PC-3 (cell line): ENCODE data around the gene NUDT3. TPM values are rescaled to one million over a fixed set of nuclear protein-coding genes. Genes with fewer than 3 reads are reported as not detected.
"Not testable (repeated sequence)": the region's sequence is repeated elsewhere in the genome, so short reads cannot be mapped to it uniquely, and the experiment has no call there.

ENCODE experiments used
- ATAC-seq: fragments of 200-7000 bp; cut with Tn5 transposase; 2 replicates; pipeline ENCODE4 v1.9.1; 2020; ENCODE audit warnings: mild to moderate bottlenecking, moderate library complexity
- BruUV-seq: library from RNA; stranded (reverse); fragments of 400-500 nt; replicated peaks from 2 replicates; lab custom pipeline; 2021; lab: Mats Ljungman, UMichigan
- CTCF ChIA-PET: fragments of 300-600 bp; sonication (Branson Sonifier 250); formaldehyde crosslinking; loops from one replicate; lab custom pipeline; 2022; ENCODE audit warnings: antibody characterized with exemption; lab: Charles Lee
- POLR2A ChIA-PET: fragments of 300-600 bp; sonication (Branson Sonifier 250); formaldehyde crosslinking; loops from one replicate; lab custom pipeline; 2022; ENCODE audit warnings: antibody characterized with exemption; ENCODE audit not compliant: unreplicated experiment; lab: Charles Lee
- DNase-seq: peaks from one replicate; pipeline ENCODE4 v3.0.0-alpha.2; 2015
- H2AFZ ChIP-seq: fragments of 300-600 bp; sonication (generic); 2 replicates; pipeline ENCODE4 v1.6.0; 2016; ENCODE audit warnings: antibody characterized with exemption, low read length
- H3F3A ChIP-seq: fragments of 300-600 bp; sonication (generic); one replicate; pipeline ENCODE4 v1.6.0; 2017; ENCODE audit warnings: antibody characterized with exemption, low read length, control low read depth, mild to moderate bottlenecking; ENCODE audit not compliant: unreplicated experiment
- H3K27ac ChIP-seq: fragments of 300-600 bp; sonication (generic); 2 replicates; pipeline ENCODE4 v1.5.1; 2016; ENCODE audit warnings: mild to moderate bottlenecking, low read length
- H3K27me3 ChIP-seq: fragments of 300-600 bp; sonication (generic); 2 replicates; pipeline ENCODE4 v1.6.1; 2016; ENCODE audit warnings: low read length, mixed read lengths
- H3K36me3 ChIP-seq: fragments of 300-600 bp; sonication (generic); 2 replicates; pipeline ENCODE4 v1.6.1; 2016; ENCODE audit warnings: low read depth, mixed run types, low read length, mixed read lengths
- H3K4me1 ChIP-seq: fragments of 300-600 bp; sonication (generic); 2 replicates; pipeline ENCODE4 v1.5.1; 2016; ENCODE audit warnings: low read length; ENCODE audit not compliant: insufficient read depth
- H3K4me2 ChIP-seq: fragments of 300-600 bp; sonication (generic); 2 replicates; pipeline ENCODE4 v1.6.0; 2016; ENCODE audit warnings: low read length
- H3K4me3 ChIP-seq: fragments of 300-600 bp; sonication (generic); 2 replicates; pipeline ENCODE4 v1.5.1; 2016; ENCODE audit warnings: mild to moderate bottlenecking, low read length, mixed read lengths
- H3K79me2 ChIP-seq: fragments of 300-600 bp; sonication (generic); 2 replicates; pipeline ENCODE4 v1.6.1; 2017; ENCODE audit warnings: low read length, mixed read lengths
- H3K9ac ChIP-seq: fragments of 300-600 bp; sonication (generic); 2 replicates; pipeline ENCODE4 v1.6.0; 2016; ENCODE audit warnings: mild to moderate bottlenecking, low read length
- H3K9me2 ChIP-seq: fragments of 300-600 bp; sonication (generic); replicated peaks from 2 replicates; pipeline ENCODE4 v1.6.1; 2016; ENCODE audit warnings: mixed run types, low read length, mixed read lengths
- H3K9me3 ChIP-seq: fragments of 300-600 bp; sonication (generic); 2 replicates; pipeline ENCODE4 v1.6.1; 2016; ENCODE audit warnings: low read length, mixed read lengths
- H4K20me1 ChIP-seq: fragments of 300-600 bp; sonication (generic); 2 replicates; pipeline ENCODE4 v1.6.1; 2016; ENCODE audit warnings: low read length, mixed read lengths
- CTCF ChIP-seq: fragments of 300-600 bp; sonication (generic); conservative IDR thresholded peaks from 2 replicates; pipeline ENCODE4 v1.5.1; 2017; ENCODE audit warnings: antibody characterized with exemption, low read depth, mild to moderate bottlenecking, low read length
- EZH2 ChIP-seq: fragments of 300-600 bp; sonication (generic); IDR thresholded peaks from one replicate; pipeline ENCODE4 v1.6.1; 2017; ENCODE audit warnings: antibody characterized with exemption, mild to moderate bottlenecking, low read length; ENCODE audit not compliant: unreplicated experiment
- EZH2phosphoT487 ChIP-seq: fragments of 300-600 bp; sonication (generic); IDR thresholded peaks from 2 replicates; pipeline ENCODE4 v1.6.1; 2018; ENCODE audit warnings: mild to moderate bottlenecking, antibody characterized with exemption, low read length, borderline replicate concordance
- intact Hi-C: fragments of 100-400 bp; cut with micrococcal nuclease; formaldehyde crosslinking; loops from 2 replicates; pipeline ENCODE4 v1.9.0; 2023
- total RNA-seq: library from RNA; depleted of rRNA; stranded (reverse); fragments of >200 nt; gene quantifications from 2 replicates; pipeline ENCODE4 v1.2.3, GENCODE V29; 2014

The NUDT3 gene
- total RNA-seq, 1 experiment from 2014 or later, result 24.6 TPM

- no peak for TF ChIP-seq EZH2phosphoT487
- no peak for TF ChIP-seq EZH2
- TF ChIP-seq CTCF, result no peak
- no peak overlapping the region for H3K4me2 ChIP-seq
- H3K79me2 ChIP-seq, result no peaks in the 10 kb centered on the region
- no peaks in the 10 kb centered on the region for H3K9me2 ChIP-seq
- no TSS peak for BruUV-seq
- no peak overlapping the region for H2AFZ ChIP-seq
- H3F3A ChIP-seq, result no peaks in the 10 kb centered on the region
- H3K36me3 ChIP-seq, result no peaks in the 10 kb centered on the region
- ChIA-PET CTCF (no interaction called here), POLR2A (no interaction called here)
- no peak for DNase-seq
- no peaks in the 10 kb centered on the region for H3K4me1 ChIP-seq
- H3K9ac ChIP-seq, result no peak overlapping the region
- no peak for ATAC-seq
- H4K20me1 ChIP-seq, result no peaks in the 10 kb centered on the region
- intact Hi-C loops, result no loop called here
- H3K9me3 ChIP-seq, result no peaks in the 10 kb centered on the region
- H3K27me3 ChIP-seq, result no peaks in the 10 kb centered on the region
- no peak overlapping the region for H3K27ac ChIP-seq
- no peak overlapping the region for H3K4me3 ChIP-seq
Observed at GRCh38 chr6:34267746-34268145, 124.7 kb downstream of the NUDT3 start.

GRCh38 chr6:34263484-34263883 is 129.0 kb downstream of the NUDT3 start:
- H3K9me2 ChIP-seq, H3K27ac ChIP-seq, BruUV-seq, H3K4me1 ChIP-seq, H3F3A ChIP-seq, H3K4me2 ChIP-seq, H4K20me1 ChIP-seq, H3K9ac ChIP-seq, H3K36me3 ChIP-seq, H3K79me2 ChIP-seq, H2AFZ ChIP-seq, H3K27me3 ChIP-seq, intact Hi-C loops, H3K9me3 ChIP-seq, H3K4me3 ChIP-seq, DNase-seq, CTCF ChIA-PET, ATAC-seq, POLR2A ChIA-PET: not testable (repeated sequence)

- CTCF ChIA-PET, result no interaction called here
- Histone ChIP-seq H3K9ac (no peak overlapping the region), H3K27me3 (no peaks in the 10 kb centered on the region), H3K4me2 (no peak overlapping the region), H3K9me3 (no peaks in the 10 kb centered on the region), H3K4me1 (no peaks in the 10 kb centered on the region), H3K27ac (no peak overlapping the region), H4K20me1 (no peaks in the 10 kb centered on the region), H2AFZ (no peak overlapping the region), H3K4me3 (no peak overlapping the region), H3K79me2 (no peaks in the 10 kb centered on the region), H3K36me3 (no peaks in the 10 kb centered on the region), H3F3A (no peaks in the 10 kb centered on the region), H3K9me2 (no peaks in the 10 kb centered on the region)
- no TSS peak for BruUV-seq
- TF ChIP-seq CTCF (no peak), EZH2phosphoT487 (no peak), EZH2 (no peak)
- POLR2A ChIA-PET, result no interaction called here
- intact Hi-C loops, result no loop called here
- DNase-seq (no peak), ATAC-seq (no peak)
Observed at GRCh38 chr6:34260576-34261267, 131.7 kb downstream of the NUDT3 start.
